IMR-90 (cell line): ENCODE measurements around the gene TCF7L2.

Experiments
- BHLHE40 ChIP-seq: fragments of 150-350 bp; IDR thresholded peaks from 2 replicates; pipeline ENCODE4 v1.6.1; 2016; ENCODE audit warnings: mild to moderate bottlenecking, low read depth, low read length
- FOS ChIP-seq: fragments of 150-350 bp; IDR thresholded peaks from 2 replicates; pipeline ENCODE4 v1.6.1; 2016; ENCODE audit warnings: low read depth, low read length
- MAFK ChIP-seq: IDR thresholded peaks from 2 replicates; pipeline ENCODE4 v1.6.1; 2012; ENCODE audit warnings: low read depth, low read length, improper control_type of control experiment
- MAZ ChIP-seq: IDR thresholded peaks from 2 replicates; pipeline ENCODE4 v1.6.1; 2012; ENCODE audit warnings: low read depth, mild to moderate bottlenecking, low read length, improper control_type of control experiment, moderate library complexity, borderline replicate concordance
- MXI1 ChIP-seq: IDR thresholded peaks from 2 replicates; pipeline ENCODE4 v1.6.1; 2012; ENCODE audit warnings: low read depth, mild to moderate bottlenecking, low read length, moderate library complexity, borderline replicate concordance
- NFE2L2 ChIP-seq: fragments of 150-350 bp; IDR thresholded peaks from 2 replicates; pipeline ENCODE4 v1.6.1; 2016; ENCODE audit warnings: low read depth, mild to moderate bottlenecking, low read length
- POLR2A ChIP-seq: IDR thresholded peaks from 2 replicates; pipeline ENCODE4 v1.6.1; 2012; ENCODE audit warnings: mild to moderate bottlenecking, low read depth, low read length
- RAD21 ChIP-seq: IDR thresholded peaks from 2 replicates; pipeline ENCODE4 v1.6.1; 2012; ENCODE audit warnings: low read length, improper control_type of control experiment
- RCOR1 ChIP-seq: IDR thresholded peaks from 2 replicates; pipeline ENCODE4 v1.6.1; 2012; ENCODE audit warnings: mild to moderate bottlenecking, low read length, improper control_type of control experiment; ENCODE audit not compliant: insufficient replicate concordance
- RFX5 ChIP-seq: IDR thresholded peaks from 2 replicates; pipeline ENCODE4 v1.8.0; 2012; ENCODE audit warnings: low read depth, mild to moderate bottlenecking, low read length, moderate library complexity
- TF ChIP-seq, protein P1 (sequence below): conservative IDR thresholded peaks from 2 replicates; pipeline ENCODE4 v1.5.1; 2012; ENCODE audit warnings: mild to moderate bottlenecking, low read depth, low read length, improper control_type of control experiment
- TF ChIP-seq, protein P2 (sequence below): fragments of 150-350 bp; IDR thresholded peaks from 2 replicates; pipeline ENCODE4 v1.6.1; 2017; ENCODE audit warnings: mild to moderate bottlenecking, antibody characterized with exemption, low read length, low read depth

DNA sequence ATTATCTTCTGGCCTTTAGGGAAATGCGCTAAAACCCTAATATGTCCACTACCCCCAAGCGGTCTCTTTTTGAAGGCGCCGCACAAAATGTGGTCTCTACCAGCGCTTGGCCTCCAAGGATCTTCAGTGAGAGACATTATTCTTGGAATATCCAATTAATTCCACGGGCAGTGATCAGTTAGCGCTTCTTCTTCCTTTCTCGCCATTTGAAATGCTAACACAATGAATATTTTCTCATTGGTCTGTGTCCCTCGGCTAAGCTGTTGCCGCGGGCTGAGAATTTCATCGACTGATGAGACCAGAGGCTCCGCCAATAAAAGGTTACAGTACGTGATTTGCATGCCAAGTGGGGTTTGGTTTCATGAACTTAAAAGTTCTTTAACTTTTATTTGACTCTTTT, 169.8 kb downstream of the TCF7L2 start:
- TF ChIP-seq, protein P1, sequence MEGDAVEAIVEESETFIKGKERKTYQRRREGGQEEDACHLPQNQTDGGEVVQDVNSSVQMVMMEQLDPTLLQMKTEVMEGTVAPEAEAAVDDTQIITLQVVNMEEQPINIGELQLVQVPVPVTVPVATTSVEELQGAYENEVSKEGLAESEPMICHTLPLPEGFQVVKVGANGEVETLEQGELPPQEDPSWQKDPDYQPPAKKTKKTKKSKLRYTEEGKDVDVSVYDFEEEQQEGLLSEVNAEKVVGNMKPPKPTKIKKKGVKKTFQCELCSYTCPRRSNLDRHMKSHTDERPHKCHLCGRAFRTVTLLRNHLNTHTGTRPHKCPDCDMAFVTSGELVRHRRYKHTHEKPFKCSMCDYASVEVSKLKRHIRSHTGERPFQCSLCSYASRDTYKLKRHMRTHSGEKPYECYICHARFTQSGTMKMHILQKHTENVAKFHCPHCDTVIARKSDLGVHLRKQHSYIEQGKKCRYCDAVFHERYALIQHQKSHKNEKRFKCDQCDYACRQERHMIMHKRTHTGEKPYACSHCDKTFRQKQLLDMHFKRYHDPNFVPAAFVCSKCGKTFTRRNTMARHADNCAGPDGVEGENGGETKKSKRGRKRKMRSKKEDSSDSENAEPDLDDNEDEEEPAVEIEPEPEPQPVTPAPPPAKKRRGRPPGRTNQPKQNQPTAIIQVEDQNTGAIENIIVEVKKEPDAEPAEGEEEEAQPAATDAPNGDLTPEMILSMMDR = no peak
- TF ChIP-seq POLR2A (no peak), BHLHE40 (no peak), RAD21 (no peak), MAZ (no peak), MXI1 (no peak), NFE2L2 (no peak), FOS (no peak), RFX5 (no peak), RCOR1 (no peak), MAFK (no peak)
- TF ChIP-seq, protein P2, sequence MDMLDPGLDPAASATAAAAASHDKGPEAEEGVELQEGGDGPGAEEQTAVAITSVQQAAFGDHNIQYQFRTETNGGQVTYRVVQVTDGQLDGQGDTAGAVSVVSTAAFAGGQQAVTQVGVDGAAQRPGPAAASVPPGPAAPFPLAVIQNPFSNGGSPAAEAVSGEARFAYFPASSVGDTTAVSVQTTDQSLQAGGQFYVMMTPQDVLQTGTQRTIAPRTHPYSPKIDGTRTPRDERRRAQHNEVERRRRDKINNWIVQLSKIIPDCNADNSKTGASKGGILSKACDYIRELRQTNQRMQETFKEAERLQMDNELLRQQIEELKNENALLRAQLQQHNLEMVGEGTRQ = no peak
